C4-2B (cell line): ENCODE results near the gene OPTC.

Source experiments
- CTCF ChIP-seq: fragments of 450-650 bp; conservative IDR thresholded peaks from 2 replicates; pipeline ENCODE4 v1.5.1; 2017; ENCODE audit warnings: mild to moderate bottlenecking
- ZFX ChIP-seq: fragments of 450-650 bp; IDR thresholded peaks from 2 replicates; pipeline ENCODE4 v1.6.1; 2017

GRCh38 chr1:203544978-203545816 lies 51.2 kb downstream of the OPTC start:
- TF ChIP-seq CTCF (no peak), ZFX (no peak)
